T-helper 2 cell treated with Interferon-gamma antibody and Interleukin-4, amounts not matched to agents 5 μg/mL and 100 μg/mL, for 36 hours (primary cell): ENCODE data around the gene EIF3C.
A peak's percentile ranks its signal among the peaks of the same experiment; 100 is the strongest.
"Not testable (repeated sequence)": the region's sequence is repeated elsewhere in the genome, so short reads cannot be mapped to it uniquely, and the experiment has no call there.

ENCODE experiments used
- DNase-seq: peaks from one replicate; pipeline ENCODE4 v3.0.0; 2021; ENCODE audit warnings: low spot score
- H3K27ac Mint-ChIP-seq: one replicate; pipeline ENCODE4 v1.8.0; 2021; ENCODE audit warnings: mild to moderate bottlenecking, mixed read lengths
- H3K27me3 Mint-ChIP-seq: one replicate; pipeline ENCODE4 v1.8.0; 2021; ENCODE audit warnings: low read depth, mixed read lengths
- H3K36me3 Mint-ChIP-seq: one replicate; pipeline ENCODE4 v1.8.0; 2021; ENCODE audit warnings: low read depth, mixed read lengths
- H3K4me1 Mint-ChIP-seq: one replicate; pipeline ENCODE4 v1.8.0; 2021; ENCODE audit warnings: low read depth, mixed read lengths
- H3K4me3 Mint-ChIP-seq: one replicate; pipeline ENCODE4 v1.8.0; 2022; ENCODE audit warnings: mild to moderate bottlenecking, moderate library complexity, mixed read lengths
- H3K9me3 Mint-ChIP-seq: one replicate; pipeline ENCODE4 v1.8.0; 2021; ENCODE audit warnings: mixed read lengths

EIF3C gene

GRCh38 chr16:28732455-28733124, 21.3 kb downstream of the EIF3C start:
- not testable (repeated sequence) for DNase-seq, H3K9me3 Mint-ChIP-seq, H3K36me3 Mint-ChIP-seq, H3K4me3 Mint-ChIP-seq, H3K27ac Mint-ChIP-seq, H3K27me3 Mint-ChIP-seq, H3K4me1 Mint-ChIP-seq

GRCh38 chr16:28739787-28740186, 28.5 kb downstream of the EIF3C start:
- H3K27ac Mint-ChIP-seq, H3K4me1 Mint-ChIP-seq, DNase-seq, H3K4me3 Mint-ChIP-seq, H3K9me3 Mint-ChIP-seq, H3K27me3 Mint-ChIP-seq, H3K36me3 Mint-ChIP-seq: not testable (repeated sequence)

GRCh38 chr16:28740631-28741030, 29.4 kb downstream of the EIF3C start:
- H3K27ac Mint-ChIP-seq, H3K4me3 Mint-ChIP-seq: not testable (repeated sequence)

DNA sequence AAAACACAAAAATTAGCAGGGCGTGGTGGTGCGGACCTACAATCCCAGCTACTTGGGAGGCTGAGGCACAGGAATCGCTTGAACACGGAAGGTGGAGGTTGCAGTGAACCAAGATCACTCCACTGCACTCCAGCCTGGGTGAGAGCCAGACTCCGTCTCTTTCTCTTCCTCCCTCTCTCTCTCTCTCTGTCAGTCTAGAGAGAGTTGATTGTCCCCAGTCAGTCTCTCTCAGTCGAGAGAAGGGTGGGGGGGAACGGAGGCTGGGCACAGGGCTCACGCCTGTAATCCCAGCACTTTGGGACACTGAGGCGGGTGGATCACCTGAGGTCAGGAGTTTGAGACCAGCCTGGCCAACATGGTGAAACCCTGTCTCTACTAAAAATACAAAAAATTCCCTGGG, 30.0 kb downstream of the EIF3C start:
- not testable (repeated sequence) for H3K4me1 Mint-ChIP-seq, H3K27me3 Mint-ChIP-seq, H3K36me3 Mint-ChIP-seq

More at GRCh38 chr16:28740631-28741030, 29.4 kb downstream of the EIF3C start:
- not testable (repeated sequence) for H3K4me1 Mint-ChIP-seq, H3K27me3 Mint-ChIP-seq, DNase-seq, H3K36me3 Mint-ChIP-seq, H3K9me3 Mint-ChIP-seq

DNA sequence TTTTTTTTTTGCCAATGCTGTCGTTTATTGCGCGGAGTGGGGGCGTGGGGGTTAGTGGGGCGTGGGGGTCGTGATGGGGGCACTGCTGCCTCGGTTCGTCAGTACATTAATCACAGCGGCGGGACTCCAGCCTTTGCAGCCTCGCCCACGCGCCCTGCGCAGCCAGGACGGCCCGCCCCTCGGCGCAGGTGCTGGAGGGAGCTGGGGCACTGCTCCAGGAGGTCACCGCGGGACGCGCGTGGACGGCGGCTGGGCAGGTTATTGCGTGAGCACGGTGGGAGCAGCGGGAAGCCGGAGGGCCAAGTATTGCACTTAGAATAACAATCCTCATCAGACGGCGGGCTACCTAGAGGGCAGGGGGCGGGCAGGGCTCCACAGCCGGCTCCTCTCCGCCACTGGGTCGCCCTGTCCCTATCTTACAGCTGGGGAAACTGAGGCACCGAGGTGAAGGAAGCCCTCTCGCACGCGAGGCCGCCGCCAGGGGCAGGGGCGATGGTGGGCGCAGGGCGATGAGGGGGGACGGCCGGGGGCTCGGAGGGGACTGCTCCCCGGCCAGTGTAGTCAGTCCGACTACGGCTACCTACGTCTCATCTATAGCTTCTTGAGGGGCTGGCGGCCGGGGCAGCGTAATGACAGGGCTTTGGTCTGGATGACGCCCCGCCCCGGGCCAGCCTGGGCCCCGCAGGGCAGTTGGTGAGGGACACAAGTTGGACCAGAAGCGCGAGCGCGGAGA, 35.5 kb downstream of the EIF3C start:
- not testable (repeated sequence) for H3K4me3 Mint-ChIP-seq, H3K9me3 Mint-ChIP-seq, DNase-seq, H3K4me1 Mint-ChIP-seq, H3K27ac Mint-ChIP-seq, H3K36me3 Mint-ChIP-seq, H3K27me3 Mint-ChIP-seq

More for the DNA sequence above, 30.0 kb downstream of the EIF3C start:
- not testable (repeated sequence) for H3K27ac Mint-ChIP-seq, DNase-seq, H3K4me3 Mint-ChIP-seq, H3K9me3 Mint-ChIP-seq

DNA sequence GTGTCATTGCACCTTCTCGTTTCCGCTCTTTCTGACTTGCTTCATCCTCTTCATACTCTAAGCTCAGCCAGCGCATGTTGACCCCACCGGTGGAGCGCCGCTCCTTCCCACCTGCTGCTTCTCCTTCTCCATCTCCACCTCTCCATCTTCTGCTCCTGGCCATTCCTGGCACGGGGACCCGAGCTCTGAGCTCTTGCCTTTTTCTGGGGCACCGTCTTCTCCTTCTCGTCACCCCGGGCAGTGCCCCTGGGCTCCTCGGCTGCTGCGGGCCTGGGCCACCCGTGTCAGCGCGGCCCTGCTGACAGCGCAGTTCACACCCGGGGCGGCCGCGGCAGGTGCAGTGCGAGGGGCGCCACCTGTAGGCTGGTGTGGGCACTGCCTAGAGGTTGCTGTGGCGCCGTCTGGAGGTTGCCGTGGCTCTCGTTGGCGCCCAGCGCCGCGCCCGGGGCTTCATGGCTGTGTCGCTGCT, 38.8 kb downstream of the EIF3C start:
- not testable (repeated sequence) for H3K4me1 Mint-ChIP-seq, H3K9me3 Mint-ChIP-seq, H3K36me3 Mint-ChIP-seq, H3K27me3 Mint-ChIP-seq
- H3K4me3 Mint-ChIP-seq: peak overlapping the region; percentile 58
- peak; percentile 56 for DNase-seq
- H3K27ac Mint-ChIP-seq: peak overlapping the region; percentile 62

DNA sequence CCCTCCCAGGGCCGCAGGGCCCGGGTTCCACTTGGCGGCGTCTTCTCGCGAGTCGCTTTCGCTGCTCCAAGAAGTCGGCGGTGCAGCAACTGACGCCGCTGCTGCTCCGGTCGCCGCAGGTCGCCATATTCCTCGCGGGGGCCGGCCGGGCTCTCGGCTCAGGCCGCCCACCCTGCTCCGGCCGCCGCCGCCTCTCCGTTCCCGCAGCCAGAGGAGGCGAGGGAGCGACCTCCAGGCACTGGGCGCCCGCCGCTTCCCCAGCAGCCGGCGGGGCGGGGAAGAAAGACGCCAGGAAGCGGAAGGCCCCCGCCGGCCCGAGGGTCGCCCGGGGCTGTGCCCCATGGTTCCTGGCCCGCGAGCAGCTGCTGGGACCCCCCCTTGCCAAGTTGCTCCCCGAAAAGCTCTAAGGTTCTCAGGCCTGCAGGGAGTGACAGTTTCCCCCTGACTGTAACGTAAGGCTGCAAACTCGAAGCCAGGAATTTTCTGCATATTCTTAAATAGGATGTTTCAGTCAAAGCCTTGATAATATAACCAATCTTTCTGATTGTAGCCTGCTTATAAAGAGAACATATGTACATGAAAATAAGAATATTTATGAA, 39.3 kb downstream of the EIF3C start:
- H3K9me3 Mint-ChIP-seq, DNase-seq, H3K36me3 Mint-ChIP-seq, H3K27ac Mint-ChIP-seq, H3K4me1 Mint-ChIP-seq, H3K4me3 Mint-ChIP-seq, H3K27me3 Mint-ChIP-seq: not testable (repeated sequence)

GRCh38 chr16:28751487-28751886, 40.2 kb downstream of the EIF3C start, which contains the start of gene NPIPB9:
Gene NPIPB9 (plus strand): TSS chr16:28751787.
- H3K9me3 Mint-ChIP-seq, H3K36me3 Mint-ChIP-seq, H3K4me3 Mint-ChIP-seq, H3K27ac Mint-ChIP-seq, DNase-seq, H3K27me3 Mint-ChIP-seq, H3K4me1 Mint-ChIP-seq: not testable (repeated sequence)

DNA sequence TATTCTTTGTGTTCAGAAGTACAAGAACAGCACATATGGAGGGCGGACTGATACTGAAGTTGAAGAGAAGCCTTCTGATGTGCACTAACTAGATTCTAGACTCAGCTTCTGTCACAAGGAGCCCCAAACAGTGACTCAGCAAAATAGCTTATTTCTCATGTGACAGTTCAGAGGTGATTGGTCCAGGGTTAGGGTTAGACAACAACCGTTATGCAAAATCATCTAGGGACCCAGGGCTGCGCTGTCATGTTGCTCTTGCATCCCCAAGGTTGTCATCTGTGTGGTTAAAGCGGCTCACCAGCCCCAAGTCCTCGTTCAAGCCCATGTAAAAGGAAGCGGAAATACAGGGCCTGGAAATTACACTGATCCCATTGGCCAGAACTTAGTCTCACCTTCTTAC, 70.4 kb downstream of the EIF3C start:
- DNase-seq, H3K4me3 Mint-ChIP-seq, H3K27me3 Mint-ChIP-seq, H3K27ac Mint-ChIP-seq, H3K36me3 Mint-ChIP-seq, H3K9me3 Mint-ChIP-seq, H3K4me1 Mint-ChIP-seq: not testable (repeated sequence)

DNA sequence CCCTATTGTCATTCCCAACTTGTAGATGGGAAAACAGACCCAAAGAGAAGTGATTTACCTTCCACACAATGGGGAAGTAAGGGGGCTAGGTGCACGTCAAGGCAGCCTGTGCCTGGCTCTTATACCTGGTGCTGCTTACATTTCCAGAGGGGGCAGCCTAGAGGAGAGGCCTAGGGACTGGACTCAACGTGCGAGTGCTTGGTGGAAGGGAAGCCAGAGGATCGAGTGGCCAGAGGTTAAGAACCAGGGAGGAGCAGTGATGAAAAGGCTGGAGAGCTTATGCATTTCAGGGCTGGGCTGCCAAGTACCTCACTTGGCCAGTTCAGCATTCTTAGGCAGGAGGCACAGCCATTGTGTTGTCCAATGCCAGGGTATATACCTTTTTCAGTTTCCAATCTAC, 71.1 kb downstream of the EIF3C start:
- H3K36me3 Mint-ChIP-seq, H3K4me3 Mint-ChIP-seq, DNase-seq, H3K4me1 Mint-ChIP-seq, H3K27ac Mint-ChIP-seq, H3K27me3 Mint-ChIP-seq, H3K9me3 Mint-ChIP-seq: not testable (repeated sequence)
